Measurements from ENCODE around the gene AIF1L. TPM values are rescaled to one million over a fixed set of nuclear protein-coding genes. Genes with fewer than 3 reads are reported as not detected.

AIF1L gene
- total and polyA plus RNA-seq, 4 donors, result 0.61 to 1.8 (median 1.2) TPM

DNA sequence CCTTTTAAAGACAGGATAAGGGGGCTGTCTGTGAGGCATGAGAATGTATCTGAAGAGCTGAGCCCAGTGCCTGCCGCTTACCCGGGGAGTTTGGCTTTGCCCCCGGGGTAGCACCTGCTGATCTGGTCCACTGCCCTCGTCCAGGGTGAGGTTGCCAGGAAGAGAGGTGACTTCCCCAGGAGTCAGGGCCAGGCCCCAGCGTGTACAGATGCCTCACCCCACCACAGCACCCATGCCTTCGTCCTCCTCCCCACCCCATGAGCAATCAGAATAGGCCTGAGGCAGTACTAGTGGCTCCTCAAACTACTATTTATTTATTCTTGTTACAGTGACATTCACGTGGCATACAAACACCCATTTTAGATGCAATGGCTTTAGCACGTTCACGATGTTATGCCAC lies 15.7 kb upstream of the AIF1L start:
- no peak for TF ChIP-seq RXRA (IDR thresholded peaks at IDR 0.05)
- TF ChIP-seq, protein P1, sequence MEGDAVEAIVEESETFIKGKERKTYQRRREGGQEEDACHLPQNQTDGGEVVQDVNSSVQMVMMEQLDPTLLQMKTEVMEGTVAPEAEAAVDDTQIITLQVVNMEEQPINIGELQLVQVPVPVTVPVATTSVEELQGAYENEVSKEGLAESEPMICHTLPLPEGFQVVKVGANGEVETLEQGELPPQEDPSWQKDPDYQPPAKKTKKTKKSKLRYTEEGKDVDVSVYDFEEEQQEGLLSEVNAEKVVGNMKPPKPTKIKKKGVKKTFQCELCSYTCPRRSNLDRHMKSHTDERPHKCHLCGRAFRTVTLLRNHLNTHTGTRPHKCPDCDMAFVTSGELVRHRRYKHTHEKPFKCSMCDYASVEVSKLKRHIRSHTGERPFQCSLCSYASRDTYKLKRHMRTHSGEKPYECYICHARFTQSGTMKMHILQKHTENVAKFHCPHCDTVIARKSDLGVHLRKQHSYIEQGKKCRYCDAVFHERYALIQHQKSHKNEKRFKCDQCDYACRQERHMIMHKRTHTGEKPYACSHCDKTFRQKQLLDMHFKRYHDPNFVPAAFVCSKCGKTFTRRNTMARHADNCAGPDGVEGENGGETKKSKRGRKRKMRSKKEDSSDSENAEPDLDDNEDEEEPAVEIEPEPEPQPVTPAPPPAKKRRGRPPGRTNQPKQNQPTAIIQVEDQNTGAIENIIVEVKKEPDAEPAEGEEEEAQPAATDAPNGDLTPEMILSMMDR (IDR thresholded peaks at IDR 0.05; ENCODE audit: low read depth, low read length, missing input control), result no peak
- no peak for TF ChIP-seq YY1 (IDR thresholded peaks at IDR 0.05)
- no peak for TF ChIP-seq FOXA1 (IDR thresholded peaks at IDR 0.05)
- TF ChIP-seq GABPA (IDR thresholded peaks at IDR 0.05 in 1 of 2, conservative IDR thresholded peaks at IDR 0.05 in 1 of 2), result no peak
- no peak for TF ChIP-seq FOXA2 (IDR thresholded peaks at IDR 0.05)
- TF ChIP-seq, protein P2, sequence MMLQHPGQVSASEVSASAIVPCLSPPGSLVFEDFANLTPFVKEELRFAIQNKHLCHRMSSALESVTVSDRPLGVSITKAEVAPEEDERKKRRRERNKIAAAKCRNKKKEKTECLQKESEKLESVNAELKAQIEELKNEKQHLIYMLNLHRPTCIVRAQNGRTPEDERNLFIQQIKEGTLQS (IDR thresholded peaks at IDR 0.05), result no peak
- TF ChIP-seq, protein P3, sequence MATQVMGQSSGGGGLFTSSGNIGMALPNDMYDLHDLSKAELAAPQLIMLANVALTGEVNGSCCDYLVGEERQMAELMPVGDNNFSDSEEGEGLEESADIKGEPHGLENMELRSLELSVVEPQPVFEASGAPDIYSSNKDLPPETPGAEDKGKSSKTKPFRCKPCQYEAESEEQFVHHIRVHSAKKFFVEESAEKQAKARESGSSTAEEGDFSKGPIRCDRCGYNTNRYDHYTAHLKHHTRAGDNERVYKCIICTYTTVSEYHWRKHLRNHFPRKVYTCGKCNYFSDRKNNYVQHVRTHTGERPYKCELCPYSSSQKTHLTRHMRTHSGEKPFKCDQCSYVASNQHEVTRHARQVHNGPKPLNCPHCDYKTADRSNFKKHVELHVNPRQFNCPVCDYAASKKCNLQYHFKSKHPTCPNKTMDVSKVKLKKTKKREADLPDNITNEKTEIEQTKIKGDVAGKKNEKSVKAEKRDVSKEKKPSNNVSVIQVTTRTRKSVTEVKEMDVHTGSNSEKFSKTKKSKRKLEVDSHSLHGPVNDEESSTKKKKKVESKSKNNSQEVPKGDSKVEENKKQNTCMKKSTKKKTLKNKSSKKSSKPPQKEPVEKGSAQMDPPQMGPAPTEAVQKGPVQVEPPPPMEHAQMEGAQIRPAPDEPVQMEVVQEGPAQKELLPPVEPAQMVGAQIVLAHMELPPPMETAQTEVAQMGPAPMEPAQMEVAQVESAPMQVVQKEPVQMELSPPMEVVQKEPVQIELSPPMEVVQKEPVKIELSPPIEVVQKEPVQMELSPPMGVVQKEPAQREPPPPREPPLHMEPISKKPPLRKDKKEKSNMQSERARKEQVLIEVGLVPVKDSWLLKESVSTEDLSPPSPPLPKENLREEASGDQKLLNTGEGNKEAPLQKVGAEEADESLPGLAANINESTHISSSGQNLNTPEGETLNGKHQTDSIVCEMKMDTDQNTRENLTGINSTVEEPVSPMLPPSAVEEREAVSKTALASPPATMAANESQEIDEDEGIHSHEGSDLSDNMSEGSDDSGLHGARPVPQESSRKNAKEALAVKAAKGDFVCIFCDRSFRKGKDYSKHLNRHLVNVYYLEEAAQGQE (IDR thresholded peaks at IDR 0.05), result no peak
- TF ChIP-seq, protein P4, sequence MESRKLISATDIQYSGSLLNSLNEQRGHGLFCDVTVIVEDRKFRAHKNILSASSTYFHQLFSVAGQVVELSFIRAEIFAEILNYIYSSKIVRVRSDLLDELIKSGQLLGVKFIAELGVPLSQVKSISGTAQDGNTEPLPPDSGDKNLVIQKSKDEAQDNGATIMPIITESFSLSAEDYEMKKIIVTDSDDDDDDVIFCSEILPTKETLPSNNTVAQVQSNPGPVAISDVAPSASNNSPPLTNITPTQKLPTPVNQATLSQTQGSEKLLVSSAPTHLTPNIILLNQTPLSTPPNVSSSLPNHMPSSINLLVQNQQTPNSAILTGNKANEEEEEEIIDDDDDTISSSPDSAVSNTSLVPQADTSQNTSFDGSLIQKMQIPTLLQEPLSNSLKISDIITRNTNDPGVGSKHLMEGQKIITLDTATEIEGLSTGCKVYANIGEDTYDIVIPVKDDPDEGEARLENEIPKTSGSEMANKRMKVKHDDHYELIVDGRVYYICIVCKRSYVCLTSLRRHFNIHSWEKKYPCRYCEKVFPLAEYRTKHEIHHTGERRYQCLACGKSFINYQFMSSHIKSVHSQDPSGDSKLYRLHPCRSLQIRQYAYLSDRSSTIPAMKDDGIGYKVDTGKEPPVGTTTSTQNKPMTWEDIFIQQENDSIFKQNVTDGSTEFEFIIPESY (IDR thresholded peaks at IDR 0.05), result no peak
- no peak for TF ChIP-seq SP1 (IDR thresholded peaks at IDR 0.05)
- TF ChIP-seq, protein P5, sequence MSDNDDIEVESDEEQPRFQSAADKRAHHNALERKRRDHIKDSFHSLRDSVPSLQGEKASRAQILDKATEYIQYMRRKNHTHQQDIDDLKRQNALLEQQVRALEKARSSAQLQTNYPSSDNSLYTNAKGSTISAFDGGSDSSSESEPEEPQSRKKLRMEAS (IDR thresholded peaks at IDR 0.05), result no peak
- no peak for TF ChIP-seq HNF4A (conservative IDR thresholded peaks at IDR 0.05)
- no peak for TF ChIP-seq JUND (IDR thresholded peaks at IDR 0.05)
- no peak for TF ChIP-seq EGR1 (IDR thresholded peaks at IDR 0.05; ENCODE audit: low read depth in 2 of 2)
- TF ChIP-seq HNF4G (IDR thresholded peaks at IDR 0.05), result no peak
- TF ChIP-seq NR2F2 (IDR thresholded peaks at IDR 0.05), result no peak
- TF ChIP-seq TAF1 (conservative IDR thresholded peaks at IDR 0.05), result no peak
- Histone ChIP-seq H3K27me3 (ENCODE audit: control insufficient read depth in 4 of 4, insufficient read depth in 4 of 4, low read length in 3 of 4) (no peaks in the 10 kb centered on the region), H3K36me3 (ENCODE audit: control insufficient read depth in 4 of 4, insufficient read depth in 3 of 4, low read depth in 1 of 4, low read length in 3 of 4) (no peaks in the 10 kb centered on the region), H3K4me3 (ENCODE audit: low read depth in 1 of 3, low read length in 3 of 3) (no peak overlapping the region), H3K4me1 (ENCODE audit: control insufficient read depth in 4 of 4, insufficient read depth in 4 of 4, low read length in 3 of 4) (no peaks in the 10 kb centered on the region), H3K27ac (ENCODE audit: low read depth in 1 of 2, low read length in 2 of 2) (no peak overlapping the region), H3K9ac (ENCODE audit: low read depth in 1 of 2, low read length in 2 of 2) (no peak overlapping the region), H3K9me3 (ENCODE audit: control insufficient read depth in 4 of 4, low read length in 3 of 4) (no peaks in the 10 kb centered on the region)
- DNase-seq (ENCODE audit: low spot score), result no peak
- WGBS, result 70% methylated on average over 9 of the region's 9 CpGs

DNA sequence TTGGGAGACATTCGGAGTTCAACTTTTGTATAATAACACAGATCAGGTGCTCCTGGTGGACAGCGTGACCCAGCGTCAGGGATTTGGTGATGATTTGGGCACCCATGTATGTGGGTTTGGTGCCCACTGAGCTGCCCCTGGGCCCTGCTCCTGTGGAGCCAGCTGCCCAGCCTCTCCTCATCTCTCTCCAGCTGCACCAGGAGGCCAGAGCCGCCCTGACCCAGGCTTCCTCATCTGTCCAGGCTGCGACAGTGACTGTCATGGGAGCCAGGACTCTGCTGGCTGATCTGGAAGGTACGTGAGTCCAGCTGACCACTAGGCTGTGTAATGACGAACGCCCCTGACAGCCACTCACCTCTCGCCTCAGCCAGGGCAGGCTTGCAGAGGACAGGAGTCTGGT lies 14.5 kb upstream of the AIF1L start:
- Histone ChIP-seq H3K36me3 (ENCODE audit: control insufficient read depth in 4 of 4, insufficient read depth in 3 of 4, low read depth in 1 of 4, low read length in 3 of 4) (no peaks in the 10 kb centered on the region), H3K9me3 (ENCODE audit: control insufficient read depth in 4 of 4, low read length in 3 of 4) (no peaks in the 10 kb centered on the region), H3K9ac (ENCODE audit: low read depth in 1 of 2, low read length in 2 of 2) (no peak overlapping the region), H3K4me3 (ENCODE audit: low read depth in 1 of 3, low read length in 3 of 3) (no peak overlapping the region), H3K27ac (ENCODE audit: low read depth in 1 of 2, low read length in 2 of 2) (no peak overlapping the region), H3K4me1 (ENCODE audit: control insufficient read depth in 4 of 4, insufficient read depth in 4 of 4, low read length in 3 of 4) (no peaks in the 10 kb centered on the region), H3K27me3 (ENCODE audit: control insufficient read depth in 4 of 4, insufficient read depth in 4 of 4, low read length in 3 of 4) (no peaks in the 10 kb centered on the region)
- DNase-seq (ENCODE audit: low spot score), result no peak
- 89% methylated on average over 9 of the region's 9 CpGs for WGBS
- TF ChIP-seq, protein P3 (IDR thresholded peaks at IDR 0.05), result no peak
- TF ChIP-seq EGR1 (IDR thresholded peaks at IDR 0.05; ENCODE audit: low read depth in 2 of 2), result no peak
